Measurements from ENCODE around the gene CDADC1. TPM values are rescaled to one million over a fixed set of nuclear protein-coding genes. Genes with fewer than 3 reads are reported as not detected.
A peak's percentile ranks its signal among the peaks of the same experiment; 100 is the strongest.
"Not testable (repeated sequence)": the region's sequence is repeated elsewhere in the genome, so short reads cannot be mapped to it uniquely, and the experiment has no call there.

CDADC1 gene
- total RNA-seq, 5 donors from 2014 or later (not counting 1 experiment from before 2014, with no cell fraction given), result 8.6 to 16.1 (median 12.5) TPM

- H3K9me3 ChIP-seq, result not testable (repeated sequence)
Observed at GRCh38 chr13:49294723-49295122, 47.0 kb downstream of the CDADC1 start.

GRCh38 chr13:49295244-49295643 is 47.5 kb downstream of the CDADC1 start:
- H3K4me1 ChIP-seq (ENCODE audit: control insufficient read depth in 1 of 2, extremely low read depth in 1 of 2, insufficient read depth in 2 of 2, low read length in 2 of 2), result no peaks in the 10 kb centered on the region
- H3K36me3 ChIP-seq (ENCODE audit: control insufficient read depth in 2 of 2, extremely low read depth in 1 of 2, insufficient read depth in 1 of 2, low read length in 1 of 2), result peaks cover 0 to 10% of the 10 kb centered on the region in 2 donors
- H3K27ac Mint-ChIP-seq, result no peak overlapping the region
- DNase-seq (no peak), ATAC-seq (replicated peaks in 1 of 4) (no peak)
- no peaks in the 10 kb centered on the region for H3K9me3 ChIP-seq
- H3K36me3 Mint-ChIP-seq, result peaks cover 14% of the 10 kb centered on the region
- no peak overlapping the region for H3K4me3 ChIP-seq (ENCODE audit: control insufficient read depth in 1 of 2, extremely low read depth in 1 of 2, low read length in 1 of 2)
- H3K9me3 Mint-ChIP-seq, result no peaks in the 10 kb centered on the region
- H3K4me3 Mint-ChIP-seq, result no peak overlapping the region
- no peaks in the 10 kb centered on the region for H3K27me3 Mint-ChIP-seq
- no peak overlapping the region for H3K27ac ChIP-seq (ENCODE audit: low read length)
- H3K27me3 ChIP-seq (replicated peaks in 1 of 2; ENCODE audit: control insufficient read depth in 2 of 2, extremely low read depth in 1 of 2, insufficient read depth in 2 of 2, low read length in 1 of 2), result no peaks in the 10 kb centered on the region
- WGBS (ENCODE audit: insufficient coverage), result 78% methylated on average over 3 of the region's 6 CpGs
- H3K4me1 Mint-ChIP-seq, result peaks cover 7% of the 10 kb centered on the region in 3 donors
- ChIA-PET CTCF (interaction anchor here in 1 of 2 donors (0.6 to 1.0 kb wide), 2 partner anchors 12 to 14 kb away, joined by 3 read pairs; no protein-coding TSS in a partner anchor), POLR2A (no interaction called here)

More at GRCh38 chr13:49294723-49295122, 47.0 kb downstream of the CDADC1 start:
- not testable (repeated sequence) for ATAC-seq (replicated peaks in 1 of 4); H3K4me1 Mint-ChIP-seq; H3K27ac ChIP-seq (ENCODE audit: low read length); H3K27me3 Mint-ChIP-seq; H3K4me1 ChIP-seq (ENCODE audit: control insufficient read depth in 1 of 2, extremely low read depth in 1 of 2, insufficient read depth in 2 of 2, low read length in 2 of 2); H3K36me3 ChIP-seq (ENCODE audit: control insufficient read depth in 2 of 2, extremely low read depth in 1 of 2, insufficient read depth in 1 of 2, low read length in 1 of 2); H3K4me3 ChIP-seq (ENCODE audit: control insufficient read depth in 1 of 2, extremely low read depth in 1 of 2, low read length in 1 of 2); H3K9me3 Mint-ChIP-seq; H3K27me3 ChIP-seq (replicated peaks in 1 of 2; ENCODE audit: control insufficient read depth in 2 of 2, extremely low read depth in 1 of 2, insufficient read depth in 2 of 2, low read length in 1 of 2); H3K27ac Mint-ChIP-seq; H3K4me3 Mint-ChIP-seq; DNase-seq
- WGBS (ENCODE audit: insufficient coverage), result no CpG with 5 or more reads among the region's 6 CpGs
- H3K36me3 Mint-ChIP-seq, result peaks cover 14% of the 10 kb centered on the region
- ChIA-PET CTCF (interaction anchor here (0.6 to 1.0 kb wide), 4 partner anchors 14 to 324 kb away, joined by 3 to 4 read pairs (median 3); no protein-coding TSS in a partner anchor), POLR2A (interaction anchor here in 1 of 2 donors (0.6 kb wide), 1 partner anchor 14 kb away, joined by 3 read pairs; no protein-coding TSS in a partner anchor)

- no peaks in the 10 kb centered on the region for H3K9me3 ChIP-seq
- no peak overlapping the region for H3K4me3 Mint-ChIP-seq
- peaks cover 0 to 9% of the 10 kb centered on the region in 2 experiments for H3K4me1 ChIP-seq (ENCODE audit: control insufficient read depth in 1 of 2, extremely low read depth in 1 of 2, insufficient read depth in 2 of 2, low read length in 2 of 2)
- H3K27ac Mint-ChIP-seq, result no peak overlapping the region
- H3K27me3 ChIP-seq (replicated peaks in 1 of 2; ENCODE audit: control insufficient read depth in 2 of 2, extremely low read depth in 1 of 2, insufficient read depth in 2 of 2, low read length in 1 of 2), result no peaks in the 10 kb centered on the region
- no peak overlapping the region for H3K27ac ChIP-seq (ENCODE audit: low read length)
- WGBS (ENCODE audit: insufficient coverage), result 83% methylated on average over 1 of the region's 2 CpGs
- H3K4me1 Mint-ChIP-seq, result peaks cover 11 to 15% (median 13%) of the 10 kb centered on the region in 3 donors
- H3K27me3 Mint-ChIP-seq, result no peaks in the 10 kb centered on the region
- ATAC-seq (replicated peaks in 1 of 4), result no peak
- H3K36me3 Mint-ChIP-seq, result peaks cover 9% of the 10 kb centered on the region
- CTCF ChIA-PET, result no interaction called here
- no peaks in the 10 kb centered on the region for H3K9me3 Mint-ChIP-seq
- POLR2A ChIA-PET, result interaction anchor here in 1 of 2 donors (0.6 to 0.7 kb wide), 2 partner anchors 15 to 194 kb away, joined by 4 read pairs; no protein-coding TSS in a partner anchor
- peaks cover 0 to 7% of the 10 kb centered on the region in 2 donors for H3K36me3 ChIP-seq (ENCODE audit: control insufficient read depth in 2 of 2, extremely low read depth in 1 of 2, insufficient read depth in 1 of 2, low read length in 1 of 2)
- DNase-seq, result no peak
- no peak overlapping the region for H3K4me3 ChIP-seq (ENCODE audit: control insufficient read depth in 1 of 2, extremely low read depth in 1 of 2, low read length in 1 of 2)
Observed at GRCh38 chr13:49296659-49297058, 48.9 kb downstream of the CDADC1 start.

GRCh38 chr13:49297338-49297737 is 49.6 kb downstream of the CDADC1 start:
- Histone ChIP-seq H3K36me3 (ENCODE audit: control insufficient read depth in 2 of 2, extremely low read depth in 1 of 2, insufficient read depth in 1 of 2, low read length in 1 of 2) (peaks cover 0 to 7% of the 10 kb centered on the region in 2 donors), H3K4me1 (ENCODE audit: control insufficient read depth in 1 of 2, extremely low read depth in 1 of 2, insufficient read depth in 2 of 2, low read length in 2 of 2) (peaks cover 0 to 11% of the 10 kb centered on the region in 2 experiments), H3K27me3 (replicated peaks in 1 of 2; ENCODE audit: control insufficient read depth in 2 of 2, extremely low read depth in 1 of 2, insufficient read depth in 2 of 2, low read length in 1 of 2) (no peaks in the 10 kb centered on the region), H3K27ac (ENCODE audit: low read length) (no peak overlapping the region), H3K9me3 (no peaks in the 10 kb centered on the region), H3K4me3 (ENCODE audit: control insufficient read depth in 1 of 2, extremely low read depth in 1 of 2, low read length in 1 of 2) (no peak overlapping the region)
- H3K27me3 Mint-ChIP-seq, result no peaks in the 10 kb centered on the region
- POLR2A ChIA-PET, result no interaction called here
- no peaks in the 10 kb centered on the region for H3K9me3 Mint-ChIP-seq
- no peak overlapping the region for H3K4me3 Mint-ChIP-seq
- whole genome bisulfite sequencing (ENCODE audit: insufficient coverage), result 88% methylated on average over 4 of the region's 4 CpGs
- H3K36me3 Mint-ChIP-seq, result peaks cover 8% of the 10 kb centered on the region
- peaks cover 15 to 22% (median 15%) of the 10 kb centered on the region in 3 donors for H3K4me1 Mint-ChIP-seq
- H3K27ac Mint-ChIP-seq, result no peak overlapping the region
- DNase-seq, result no peak
- ATAC-seq (replicated peaks in 1 of 4), result no peak
- CTCF ChIA-PET, result no interaction called here

GRCh38 chr13:49298416-49298815 is 50.7 kb downstream of the CDADC1 start:
- no peak for ATAC-seq (replicated peaks in 1 of 4)
- Histone ChIP-seq H3K9me3 (no peaks in the 10 kb centered on the region), H3K27me3 (replicated peaks in 1 of 2; ENCODE audit: control insufficient read depth in 2 of 2, extremely low read depth in 1 of 2, insufficient read depth in 2 of 2, low read length in 1 of 2) (no peaks in the 10 kb centered on the region), H3K4me3 (ENCODE audit: control insufficient read depth in 1 of 2, extremely low read depth in 1 of 2, low read length in 1 of 2) (no peak overlapping the region), H3K27ac (ENCODE audit: low read length) (no peak overlapping the region), H3K4me1 (ENCODE audit: control insufficient read depth in 1 of 2, extremely low read depth in 1 of 2, insufficient read depth in 2 of 2, low read length in 2 of 2) (peaks cover 0 to 11% of the 10 kb centered on the region in 2 experiments), H3K36me3 (ENCODE audit: control insufficient read depth in 2 of 2, extremely low read depth in 1 of 2, insufficient read depth in 1 of 2, low read length in 1 of 2) (peaks cover 0 to 3% of the 10 kb centered on the region in 2 donors)
- no peak for DNase-seq
- Mint-ChIP-seq H3K9me3 (no peaks in the 10 kb centered on the region), H3K27me3 (no peaks in the 10 kb centered on the region), H3K4me3 (no peak overlapping the region), H3K27ac (no peak overlapping the region), H3K4me1 (peaks cover 10 to 18% (median 14%) of the 10 kb centered on the region in 3 donors), H3K36me3 (peaks cover 4% of the 10 kb centered on the region)
- CTCF ChIA-PET, result interaction anchor here (0.7 to 0.9 kb wide), 3 partner anchors 16 to 308 kb away, joined by 3 to 7 read pairs (median 5); no protein-coding TSS in a partner anchor
- POLR2A ChIA-PET, result no interaction called here

GRCh38 chr13:49298903-49299605 is 51.3 kb downstream of the CDADC1 start:
- Mint-ChIP-seq H3K36me3 (peaks cover 4% of the 10 kb centered on the region), H3K9me3 (no peaks in the 10 kb centered on the region), H3K27me3 (no peaks in the 10 kb centered on the region), H3K27ac (peak overlapping the region in 1 of 2 donors; percentile 54), H3K4me3 (no peak overlapping the region), H3K4me1 (peaks cover 10 to 18% (median 16%) of the 10 kb centered on the region in 3 donors)
- Histone ChIP-seq H3K27me3 (replicated peaks in 1 of 2; ENCODE audit: control insufficient read depth in 2 of 2, extremely low read depth in 1 of 2, insufficient read depth in 2 of 2, low read length in 1 of 2) (no peaks in the 10 kb centered on the region), H3K4me3 (ENCODE audit: control insufficient read depth in 1 of 2, extremely low read depth in 1 of 2, low read length in 1 of 2) (no peak overlapping the region), H3K27ac (ENCODE audit: low read length) (no peak overlapping the region), H3K36me3 (ENCODE audit: control insufficient read depth in 2 of 2, extremely low read depth in 1 of 2, insufficient read depth in 1 of 2, low read length in 1 of 2) (peaks cover 0 to 3% of the 10 kb centered on the region in 2 donors), H3K4me1 (ENCODE audit: control insufficient read depth in 1 of 2, extremely low read depth in 1 of 2, insufficient read depth in 2 of 2, low read length in 2 of 2) (peaks cover 0 to 11% of the 10 kb centered on the region in 2 experiments), H3K9me3 (no peaks in the 10 kb centered on the region)
- WGBS (ENCODE audit: insufficient coverage), result 100% methylated on average over 6 of the region's 7 CpGs
- ChIA-PET CTCF (interaction anchor here (0.7 to 1.6 kb wide), 5 partner anchors 16 to 308 kb away, joined by 3 to 7 read pairs (median 4); no protein-coding TSS in a partner anchor), POLR2A (no interaction called here)
- ATAC-seq (replicated peaks in 1 of 4), result no peak
- DNase-seq, result no peak
